HPDE6-E6E7 (cell line): ENCODE results near the gene SYNE4.
"Not testable (repeated sequence)": the region's sequence is repeated elsewhere in the genome, so short reads cannot be mapped to it uniquely, and the experiment has no call there.

ENCODE experiments used
- DNase-seq: peaks from one replicate; pipeline ENCODE4 v3.0.0; 2011; ENCODE audit warnings: missing footprints; ENCODE audit errors: extremely low spot score

The SYNE4 gene

GRCh38 chr19:35990156-35990555, 18.5 kb downstream of the SYNE4 start:
- no peak for DNase-seq

GRCh38 chr19:35988824-35989223, 19.8 kb downstream of the SYNE4 start:
- DNase-seq, result no peak

- DNase-seq, result no peak
These were observed 21.1 kb downstream of the SYNE4 start for GRCh38 chr19:35987571-35987896.

DNA sequence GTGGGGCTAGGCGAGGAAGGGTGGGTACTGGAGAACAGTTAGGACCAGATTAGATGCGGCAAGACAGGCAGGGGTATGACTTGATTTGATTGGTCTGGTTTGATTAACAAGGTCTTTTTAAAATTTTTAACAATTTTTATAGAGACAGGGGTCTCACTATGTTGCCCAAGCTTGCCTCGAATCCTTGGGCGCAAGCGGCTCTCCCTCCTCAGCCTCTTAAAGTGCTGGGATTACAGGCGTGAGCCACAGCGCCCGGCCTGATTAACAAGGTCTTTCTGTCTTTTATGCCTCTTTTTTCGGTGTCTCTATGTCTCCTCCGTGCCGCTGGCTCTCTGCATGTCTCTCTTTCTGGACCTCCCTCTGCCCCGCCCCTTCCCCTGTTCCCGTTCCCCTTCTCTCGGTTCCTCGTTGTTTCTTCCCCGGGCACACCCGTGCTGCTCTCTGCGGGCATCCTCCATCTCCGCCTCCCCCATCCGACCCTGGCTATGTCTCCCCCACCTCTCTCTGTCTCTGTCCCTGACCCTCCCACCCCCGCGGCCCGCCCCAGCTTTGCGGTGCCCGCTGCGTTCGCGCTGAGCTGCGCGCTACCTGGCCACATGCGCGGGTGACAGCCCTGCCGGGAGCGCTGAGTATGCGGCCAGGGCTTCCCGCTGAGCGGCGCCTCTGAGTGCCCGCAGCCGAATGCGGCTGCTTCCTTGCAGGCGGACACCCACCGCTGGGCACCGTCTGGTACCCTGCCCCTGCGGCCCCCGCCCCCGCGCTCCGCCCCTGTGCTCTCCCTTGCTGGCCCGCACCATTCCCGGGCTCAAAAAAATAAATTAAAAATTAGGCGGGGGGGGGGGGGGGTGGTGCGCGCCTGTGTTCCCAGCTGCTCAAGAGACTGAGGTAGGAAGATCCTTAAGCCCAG, 21.7 kb downstream of the SYNE4 start:
- DNase-seq, result no peak

- DNase-seq, result no peak
These were observed 22.5 kb downstream of the SYNE4 start for GRCh38 chr19:35986111-35986510.

DNA sequence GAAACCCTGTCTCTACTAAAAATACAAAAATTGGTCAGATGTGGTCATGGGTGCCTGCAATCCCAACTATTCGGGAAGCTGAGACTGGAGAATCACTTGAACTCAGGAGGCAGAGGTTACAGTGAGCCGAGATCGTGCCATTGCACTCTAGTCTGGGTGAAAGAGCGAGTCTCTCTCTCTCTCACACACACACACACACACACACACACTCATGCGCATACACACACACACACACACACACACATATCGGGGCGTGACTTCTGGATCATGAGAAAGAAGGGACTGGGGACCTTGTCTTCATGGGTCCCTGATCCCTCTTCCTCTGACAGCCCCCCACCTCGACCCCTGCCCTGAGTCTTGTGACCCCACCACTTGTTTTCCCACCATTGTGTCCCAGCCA, 25.4 kb downstream of the SYNE4 start:
- DNase-seq, result no peak

- DNase-seq, result not testable (repeated sequence)
These were observed 27.6 kb downstream of the SYNE4 start for GRCh38 chr19:35980997-35981396.

- DNase-seq, result no peak
These were observed 29.7 kb downstream of the SYNE4 start for GRCh38 chr19:35978832-35979365.

GRCh38 chr19:35978271-35978670, 30.3 kb downstream of the SYNE4 start:
- no peak for DNase-seq

GRCh38 chr19:35977446-35978222, 31.0 kb downstream of the SYNE4 start:
- no peak for DNase-seq

GRCh38 chr19:35975608-35976214, 32.9 kb downstream of the SYNE4 start:
- DNase-seq, result no peak

GRCh38 chr19:35973487-35973886, 35.1 kb downstream of the SYNE4 start:
- DNase-seq, result no peak

DNA sequence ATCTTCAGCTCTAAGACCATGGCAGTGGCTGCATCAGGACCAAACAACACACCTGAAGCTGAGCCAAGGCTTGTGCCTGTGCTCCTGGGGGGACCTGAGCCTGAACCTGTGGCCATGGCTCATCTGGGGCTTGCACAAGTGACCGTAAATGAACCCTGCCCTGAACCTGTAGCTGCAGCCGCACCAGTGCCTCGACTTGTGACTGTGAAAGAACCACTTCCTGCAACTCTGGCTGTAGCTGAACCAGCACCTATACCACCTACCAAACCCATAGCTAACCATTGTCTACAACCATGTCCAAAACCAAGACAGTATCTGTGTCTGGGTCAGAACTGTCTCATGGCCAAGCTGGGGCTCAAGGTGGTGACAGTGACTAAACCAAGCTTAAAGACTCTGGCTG, 41.8 kb downstream of the SYNE4 start:
- no peak for DNase-seq

DNA sequence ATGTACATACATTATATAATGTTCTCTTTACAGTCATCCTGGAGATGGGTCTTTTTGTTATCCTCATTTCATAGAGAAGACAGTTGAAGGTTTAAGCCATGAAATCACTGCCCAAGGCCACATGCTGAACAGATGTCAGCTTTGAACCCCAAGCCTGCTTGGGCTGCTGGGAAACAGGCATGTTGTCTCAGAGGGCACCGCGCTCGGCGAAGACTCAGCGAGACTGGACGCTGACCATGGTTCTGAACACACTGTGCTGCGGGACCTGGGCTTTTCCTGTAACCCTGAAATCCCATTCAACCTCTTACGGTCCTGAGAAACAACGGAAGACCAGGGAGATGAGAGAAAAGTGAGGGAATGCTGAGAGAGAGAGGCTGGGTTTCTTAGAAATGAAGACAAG, 45.1 kb downstream of the SYNE4 start:
- no peak for DNase-seq

GRCh38 chr19:35960432-35960972, 48.1 kb downstream of the SYNE4 start:
- no peak for DNase-seq

- no peak for DNase-seq
These were observed 48.7 kb downstream of the SYNE4 start for GRCh38 chr19:35959968-35960320.

DNA sequence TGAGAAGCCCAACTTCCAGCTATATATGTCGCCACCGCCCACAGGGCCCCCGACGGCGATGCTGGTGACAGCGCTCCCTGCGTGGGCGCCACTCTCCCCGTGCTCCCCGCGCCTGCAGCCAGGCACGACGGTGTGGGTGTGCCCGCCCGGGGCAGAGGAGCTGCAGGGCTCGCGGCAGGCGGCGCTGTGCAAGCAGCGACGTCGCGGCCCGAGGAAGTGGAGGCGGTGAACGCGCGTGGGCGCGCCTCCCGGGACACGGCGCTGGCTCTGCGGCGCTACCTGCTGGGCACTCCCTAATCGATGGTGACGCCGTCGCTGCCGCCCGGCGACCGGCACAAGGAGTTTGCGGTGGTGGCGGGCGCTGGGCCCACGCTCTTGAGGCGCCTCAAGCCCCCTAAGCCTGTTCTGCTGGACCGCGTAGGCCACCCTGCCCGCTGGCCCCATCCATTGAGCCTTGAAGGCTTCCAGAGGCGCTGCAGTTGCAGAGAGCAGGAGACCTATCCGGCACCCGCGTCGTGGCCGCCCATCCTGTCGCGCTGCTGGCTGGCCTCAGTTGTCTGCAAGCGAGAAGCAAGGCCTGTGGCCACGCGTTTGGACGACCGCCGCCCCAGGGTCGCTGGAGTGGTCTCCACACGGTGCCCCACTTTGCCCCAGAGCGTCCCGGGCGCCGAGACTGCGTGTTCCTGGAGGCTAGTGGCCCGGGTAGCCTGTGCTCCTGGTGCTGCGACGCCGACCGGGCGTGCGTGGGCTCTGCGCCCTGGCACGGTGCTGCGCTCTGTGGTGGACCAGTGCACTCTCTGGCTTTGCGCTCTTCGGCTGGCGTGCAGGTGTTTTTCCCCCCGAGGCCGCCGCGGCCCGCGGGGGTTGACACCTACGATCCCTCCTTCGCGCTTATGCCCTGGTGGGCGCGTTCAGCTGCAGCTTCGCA, 49.3 kb downstream of the SYNE4 start:
- no peak for DNase-seq

DNA sequence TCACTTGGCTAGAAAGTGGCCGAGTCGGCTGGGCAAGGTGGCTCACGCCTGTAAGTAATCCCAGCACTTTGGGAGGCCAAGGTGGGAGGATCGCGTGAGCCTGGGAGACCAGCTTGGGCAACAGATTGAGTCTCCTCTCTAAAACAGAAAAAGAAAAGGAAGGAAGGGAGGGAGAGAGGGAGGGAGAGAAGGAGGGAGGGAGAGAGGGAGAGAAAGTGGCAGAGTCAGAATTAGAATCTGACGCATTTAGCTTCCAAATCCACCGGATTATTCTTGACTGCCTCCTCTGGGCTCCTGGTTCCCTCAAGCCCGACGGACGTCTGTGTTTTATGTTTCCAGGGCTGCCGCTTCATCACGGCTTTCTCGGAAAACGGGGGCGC, 50.0 kb downstream of the SYNE4 start:
- no peak for DNase-seq

DNA sequence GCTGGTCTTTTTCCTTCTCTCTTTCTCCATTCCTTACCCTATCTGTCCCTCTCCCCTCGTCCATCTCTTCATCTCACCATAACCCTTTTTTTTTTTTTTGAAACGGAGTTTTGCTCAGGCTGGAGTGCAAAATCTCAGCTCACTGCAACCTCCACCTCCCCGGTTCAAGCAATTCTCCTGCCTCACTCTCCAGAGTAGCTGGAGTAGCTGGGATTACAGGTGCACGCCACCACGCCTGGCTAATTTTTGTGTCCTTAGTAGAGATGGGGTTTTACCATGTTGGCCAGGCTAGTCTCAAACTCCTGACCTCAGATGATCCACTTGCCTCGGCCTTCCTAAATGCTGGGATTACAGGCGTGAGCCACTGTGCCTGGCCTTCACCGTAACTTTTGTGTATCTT, 51.2 kb downstream of the SYNE4 start:
- DNase-seq, result not testable (repeated sequence)

- DNase-seq, result no peak
These were observed 52.6 kb downstream of the SYNE4 start for GRCh38 chr19:35955881-35956634.
